Activated CD4-positive, alpha-beta T cell treated with anti-CD3 and anti-CD28 coated beads for 36 hours (primary cell): Measurements from ENCODE around the gene ESPNL. TPM values are rescaled to one million over a fixed set of nuclear protein-coding genes. Genes with fewer than 3 reads are reported as not detected.
A peak's percentile ranks its signal among the peaks of the same experiment; 100 is the strongest.

Source experiments
- ATAC-seq: fragments of 200-7000 bp; cut with Tn5 transposase; one replicate; pipeline ENCODE4 v1.10.0; 2021; ENCODE audit warnings: mild to moderate bottlenecking, moderate library complexity
- CTCF ChIA-PET: fragments of 350-600 bp; sonication (Branson Sonifier 250); formaldehyde crosslinking; loops from one replicate; lab custom pipeline; 2021; ENCODE audit warnings: antibody characterized with exemption; lab: Charles Lee
- POLR2A ChIA-PET: fragments of 350-600 bp; sonication (Branson Sonifier 250); formaldehyde crosslinking; loops from one replicate; lab custom pipeline; 2021; ENCODE audit warnings: antibody characterized with exemption, inconsistent platforms; lab: Charles Lee
- DNase-seq: peaks from one replicate; pipeline ENCODE4 v3.0.0-alpha.2; 2020
- H3K27ac Mint-ChIP-seq: one replicate; pipeline ENCODE4 v1.8.0; 2021; ENCODE audit warnings: mixed read lengths
- H3K27me3 Mint-ChIP-seq: one replicate; pipeline ENCODE4 v1.8.0; 2021; ENCODE audit warnings: mixed read lengths
- H3K36me3 Mint-ChIP-seq: one replicate; pipeline ENCODE4 v1.8.0; 2021; ENCODE audit warnings: low read depth, mixed read lengths
- H3K4me1 Mint-ChIP-seq: one replicate; pipeline ENCODE4 v1.8.0; 2021; ENCODE audit warnings: mixed read lengths
- H3K4me3 Mint-ChIP-seq: one replicate; pipeline ENCODE4 v1.8.0; 2021; ENCODE audit warnings: mild to moderate bottlenecking, moderate library complexity, mixed read lengths
- H3K9me3 Mint-ChIP-seq: one replicate; pipeline ENCODE4 v1.8.0; 2021; ENCODE audit warnings: low read depth, mixed read lengths
- intact Hi-C, 2 experiments: fragments of 100-400 bp; cut with DNase I in 1 of 2; cut with micrococcal nuclease in 1 of 2; formaldehyde crosslinking; loops; one replicate each; pipeline versions ENCODE4 v1.14.2 to v1.15.1; 2022 to 2024; cut with DNase I, micrococcal nuclease
- total RNA-seq, 2 experiments: library from RNA; stranded (reverse); gene quantifications; one replicate each; pipeline ENCODE4 v1.2.3, GENCODE V29; 2021

The ESPNL gene
- total RNA-seq, 2 experiments from 2014 or later: 0.16 to 0.21 TPM

GRCh38 chr2:238151628-238152235 is 51.6 kb downstream of the ESPNL start:
- no peaks in the 10 kb centered on the region for H3K36me3 Mint-ChIP-seq
- ChIA-PET POLR2A (interaction anchor here (0.7 kb wide), 1 partner anchor 11 kb away, joined by 3 read pairs; no protein-coding TSS in a partner anchor), CTCF (no interaction called here)
- no peak overlapping the region for H3K4me3 Mint-ChIP-seq
- intact Hi-C loops: no loop called here
- H3K4me1 Mint-ChIP-seq: no peaks in the 10 kb centered on the region
- H3K9me3 Mint-ChIP-seq: peaks cover 4% of the 10 kb centered on the region
- H3K27me3 Mint-ChIP-seq: no peaks in the 10 kb centered on the region
- DNase-seq: no peak
- ATAC-seq: no peak
- H3K27ac Mint-ChIP-seq: no peak overlapping the region

GRCh38 chr2:238152771-238153688 is 52.9 kb downstream of the ESPNL start:
- H3K4me1 Mint-ChIP-seq: no peaks in the 10 kb centered on the region
- ATAC-seq: no peak
- intact Hi-C loops: no loop called here

GRCh38 chr2:238154570-238154969 is 54.4 kb downstream of the ESPNL start:
- H3K27ac Mint-ChIP-seq: no peak overlapping the region
- CTCF ChIA-PET: interaction anchor here (0.6 to 0.7 kb wide), 2 partner anchors 52 to 868 kb away, joined by 3 read pairs; no protein-coding TSS in a partner anchor
- no peaks in the 10 kb centered on the region for H3K36me3 Mint-ChIP-seq
- peaks cover 4% of the 10 kb centered on the region for H3K27me3 Mint-ChIP-seq
- no peak for ATAC-seq
- H3K9me3 Mint-ChIP-seq: peaks cover 4% of the 10 kb centered on the region
- POLR2A ChIA-PET: no interaction called here
- intact Hi-C loops: no loop called here
- no peak for DNase-seq
- peaks cover 4% of the 10 kb centered on the region for H3K4me1 Mint-ChIP-seq
- H3K4me3 Mint-ChIP-seq: no peak overlapping the region

More at GRCh38 chr2:238152771-238153688, 52.9 kb downstream of the ESPNL start:
- Mint-ChIP-seq H3K9me3 (peaks cover 4% of the 10 kb centered on the region), H3K27me3 (no peaks in the 10 kb centered on the region), H3K4me3 (no peak overlapping the region), H3K36me3 (no peaks in the 10 kb centered on the region), H3K27ac (no peak overlapping the region)
- no peak for DNase-seq
- ChIA-PET POLR2A (no interaction called here), CTCF (interaction anchor here (0.5 to 0.6 kb wide), 2 partner anchors 210 to 372 kb away, joined by 3 read pairs; no protein-coding TSS in a partner anchor)

GRCh38 chr2:238155051-238155760 is 55.1 kb downstream of the ESPNL start:
- peaks cover 4% of the 10 kb centered on the region for H3K9me3 Mint-ChIP-seq
- CTCF ChIA-PET: interaction anchor here (0.6 to 0.7 kb wide), 2 partner anchors 53 to 867 kb away, joined by 3 read pairs; no protein-coding TSS in a partner anchor
- H3K4me1 Mint-ChIP-seq: peaks cover 5% of the 10 kb centered on the region
- POLR2A ChIA-PET: no interaction called here
- intact Hi-C loops: no loop called here
- H3K36me3 Mint-ChIP-seq: no peaks in the 10 kb centered on the region
- H3K4me3 Mint-ChIP-seq: no peak overlapping the region
- peaks cover 5% of the 10 kb centered on the region for H3K27me3 Mint-ChIP-seq
- ATAC-seq: no peak
- no peak overlapping the region for H3K27ac Mint-ChIP-seq
- no peak for DNase-seq

DNA sequence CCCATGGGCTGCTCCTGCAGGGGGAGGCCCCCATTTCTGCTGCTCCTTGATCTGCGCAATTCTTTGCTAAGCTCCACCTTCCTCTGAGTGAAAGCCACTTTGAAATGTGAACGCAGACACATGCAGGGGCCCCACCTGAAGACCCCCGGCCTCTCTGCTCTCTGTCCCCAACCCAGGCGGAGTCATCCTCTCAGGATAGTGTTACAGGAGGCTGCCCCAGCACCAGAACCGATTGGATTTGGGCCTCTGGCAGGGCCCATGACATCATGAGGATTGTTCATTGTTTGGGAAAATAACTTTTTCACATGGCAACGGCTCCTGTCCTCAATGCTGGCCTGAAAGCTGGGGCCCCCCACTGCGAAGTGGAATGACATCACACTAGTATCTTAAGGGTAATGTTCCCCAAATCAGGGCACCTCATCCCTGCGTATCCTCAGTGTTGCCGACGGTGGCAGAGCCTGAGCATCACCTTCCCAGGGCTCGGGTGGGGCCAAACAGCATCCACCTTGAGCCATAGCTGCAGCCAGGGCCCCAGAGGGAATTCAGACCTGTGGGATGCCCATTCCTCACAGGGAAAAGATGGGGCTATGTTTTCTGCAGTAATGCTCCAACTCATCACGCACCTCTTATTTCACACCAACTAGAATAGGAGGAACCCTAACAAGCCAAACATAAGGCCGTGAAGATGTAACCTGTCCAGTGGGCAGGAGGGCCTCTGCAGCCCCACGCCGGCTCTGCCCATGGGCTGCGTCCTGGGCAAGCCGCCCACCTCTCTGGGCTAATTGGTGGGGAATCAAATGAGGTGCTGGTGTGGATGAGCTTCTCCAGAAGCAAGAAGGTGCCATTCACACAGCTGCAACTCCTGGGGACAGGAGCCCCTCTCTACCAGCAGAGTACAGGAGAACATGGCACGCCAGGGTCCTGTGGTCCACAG is 55.9 kb downstream of the ESPNL start:
- no peak for ATAC-seq

DNA sequence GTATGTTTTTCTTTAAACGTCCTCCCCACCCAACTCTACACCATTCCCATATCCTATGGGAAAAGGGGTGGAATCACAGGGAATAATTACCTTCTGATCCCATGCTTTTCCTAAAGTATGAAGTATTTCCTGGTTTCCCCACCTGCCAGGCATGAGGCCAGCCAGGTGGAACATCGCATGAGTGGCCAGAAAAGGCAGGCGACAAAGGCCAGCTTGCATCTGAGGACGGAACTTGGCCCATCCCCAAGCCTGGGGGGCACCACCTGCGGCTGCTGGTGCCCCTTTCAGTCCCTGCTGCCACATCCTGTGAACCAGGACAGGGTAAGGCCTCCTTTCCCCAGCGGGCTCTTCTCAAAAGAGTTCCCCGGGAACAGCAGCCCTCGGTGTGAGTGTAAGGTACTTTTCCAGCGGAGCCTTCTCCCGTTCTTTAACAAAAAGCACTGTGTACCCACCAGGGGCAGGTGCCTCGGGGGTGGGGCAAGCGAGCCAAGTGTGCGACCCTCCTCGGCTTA is 57.4 kb downstream of the ESPNL start:
- no peak for ATAC-seq
- H3K27me3 Mint-ChIP-seq: peaks cover 12% of the 10 kb centered on the region
- no peaks in the 10 kb centered on the region for H3K36me3 Mint-ChIP-seq
- ChIA-PET CTCF (interaction anchor here (0.7 kb wide), 1 partner anchor 81 kb away, joined by 3 read pairs; no protein-coding TSS in a partner anchor), POLR2A (no interaction called here)
- no peak for DNase-seq
- H3K4me3 Mint-ChIP-seq: no peak overlapping the region
- peaks cover 5% of the 10 kb centered on the region for H3K4me1 Mint-ChIP-seq
- peaks cover 4% of the 10 kb centered on the region for H3K9me3 Mint-ChIP-seq
- intact Hi-C loops: loop anchor here in 1 of 2 experiments (1.0 kb wide), 1 partner anchor 46 kb away; the partner anchor contains the start of gene ILKAP
- H3K27ac Mint-ChIP-seq: no peak overlapping the region

More for the DNA sequence above, 55.9 kb downstream of the ESPNL start:
- ChIA-PET POLR2A (no interaction called here), CTCF (interaction anchor here (0.6 kb wide), 1 partner anchor 93 kb away, joined by 3 read pairs; no protein-coding TSS in a partner anchor)
- Mint-ChIP-seq H3K36me3 (no peaks in the 10 kb centered on the region), H3K27ac (no peak overlapping the region), H3K9me3 (peaks cover 4% of the 10 kb centered on the region), H3K4me3 (no peak overlapping the region), H3K4me1 (peaks cover 5% of the 10 kb centered on the region), H3K27me3 (peaks cover 11% of the 10 kb centered on the region)
- no peak for DNase-seq
- intact Hi-C loops: no loop called here

- Mint-ChIP-seq H3K4me3 (no peak overlapping the region), H3K36me3 (no peaks in the 10 kb centered on the region), H3K4me1 (peaks cover 5% of the 10 kb centered on the region), H3K9me3 (peaks cover 4% of the 10 kb centered on the region), H3K27me3 (peaks cover 12% of the 10 kb centered on the region), H3K27ac (no peak overlapping the region)
- ChIA-PET CTCF (interaction anchor here (0.7 kb wide), 1 partner anchor 81 kb away, joined by 3 read pairs; no protein-coding TSS in a partner anchor), POLR2A (no interaction called here)
- DNase-seq: no peak
- intact Hi-C loops: loop anchor here in 1 of 2 experiments (1.0 kb wide), 1 partner anchor 45 kb away; the partner anchor contains the start of gene ILKAP
- no peak for ATAC-seq
Measured at GRCh38 chr2:238158018-238158508, 57.9 kb downstream of the ESPNL start.

- DNase-seq (peak; percentile 77), ATAC-seq (peak; percentile 88)
- H3K27ac Mint-ChIP-seq: no peak within 1 kb of the TSS
- H3K36me3 Mint-ChIP-seq: no peaks in the 10 kb centered on the region
- H3K27me3 Mint-ChIP-seq: peaks cover 13% of the 10 kb centered on the region
- H3K4me3 Mint-ChIP-seq: peak within 1 kb of the TSS; percentile 61
- H3K4me1 Mint-ChIP-seq: peaks cover 5% of the 10 kb centered on the region
- peaks cover 4% of the 10 kb centered on the region for H3K9me3 Mint-ChIP-seq
- ChIA-PET CTCF (interaction anchor here (0.7 kb wide), 1 partner anchor 282 kb away, joined by 4 read pairs; no protein-coding TSS in a partner anchor), POLR2A (no interaction called here)
- intact Hi-C loops: loop anchor here in 1 of 2 experiments (1.0 kb wide), 1 partner anchor 45 kb away; the partner anchor contains the start of gene ILKAP
Measured at GRCh38 chr2:238158509-238159070, 58.5 kb downstream of the ESPNL start, which contains the start of gene ERFE. Gene ERFE (plus strand): TSS chr2:238158970. CDS start chr2:238159008, 38 bp downstream.

DNA sequence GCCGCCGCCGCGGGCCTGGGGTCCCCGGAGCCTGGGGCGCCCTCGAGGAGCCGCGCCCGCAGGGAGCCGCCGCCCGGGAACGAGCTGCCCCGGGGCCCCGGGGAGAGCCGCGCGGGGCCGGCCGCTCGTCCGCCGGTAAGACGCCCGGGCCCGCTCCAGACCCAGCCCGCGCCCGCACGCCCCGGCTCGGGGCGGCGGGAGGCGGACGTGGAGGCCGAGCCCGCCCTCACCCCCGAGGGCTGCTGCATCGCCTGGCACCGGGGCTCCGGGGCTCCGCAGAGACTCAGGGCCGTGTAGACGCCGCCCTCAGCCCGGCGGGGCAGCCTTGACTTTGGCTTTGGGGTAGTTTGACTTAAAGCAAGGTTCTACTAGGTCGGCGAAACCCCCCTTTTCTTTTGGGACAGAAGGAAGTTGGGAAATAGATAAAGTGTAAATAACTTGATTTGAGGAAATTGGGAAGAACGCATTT is 59.0 kb downstream of the ESPNL start:
- DNase-seq: peak; percentile 47
- Mint-ChIP-seq H3K27me3 (peaks cover 13% of the 10 kb centered on the region), H3K9me3 (peaks cover 1% of the 10 kb centered on the region), H3K36me3 (no peaks in the 10 kb centered on the region), H3K27ac (no peak overlapping the region), H3K4me1 (peaks cover 5% of the 10 kb centered on the region), H3K4me3 (peak overlapping the region; percentile 61)
- ATAC-seq: peak; percentile 69
- intact Hi-C loops: no loop called here
- POLR2A ChIA-PET: no interaction called here
- CTCF ChIA-PET: interaction anchor here (0.7 to 1.3 kb wide), 2 partner anchors 104 to 283 kb away, joined by 3 to 4 read pairs; no protein-coding TSS in a partner anchor
